HepG2 (cell line): Measurements from ENCODE around the gene MEX3A. TPM values are rescaled to one million over a fixed set of nuclear protein-coding genes. Genes with fewer than 3 reads are reported as not detected.

Experiments
- BATF2 ChIP-seq: sonication (generic); formaldehyde crosslinking; IDR thresholded peaks from 2 replicates; pipeline ENCODE4 v1.8.0; 2022; ENCODE audit warnings: mild to moderate bottlenecking, missing genetic modification reagents, moderate library complexity
- FOXA3 ChIP-seq: IDR thresholded peaks from 2 replicates; pipeline ENCODE4 v1.6.1; 2016; ENCODE audit warnings: missing genetic modification reagents, missing compliant biosample characterization
- FOXC1 ChIP-seq: sonication (generic); formaldehyde crosslinking; IDR thresholded peaks from 2 replicates; pipeline ENCODE4 v1.8.0; 2022; ENCODE audit warnings: mild to moderate bottlenecking, missing genetic modification reagents, borderline replicate concordance
- GATAD1 ChIP-seq: IDR thresholded peaks from 2 replicates; pipeline ENCODE4 v1.6.1; 2016; ENCODE audit warnings: missing genetic modification reagents, missing compliant biosample characterization
- HINFP ChIP-seq: sonication (generic); formaldehyde crosslinking; IDR thresholded peaks from 2 replicates; pipeline ENCODE4 v1.4.0; 2020; ENCODE audit warnings: low read depth, mild to moderate bottlenecking, missing genetic modification reagents
- HMG20A ChIP-seq: IDR thresholded peaks from 2 replicates; pipeline ENCODE4 v1.6.1; 2016; ENCODE audit warnings: borderline replicate concordance
- HMGXB4 ChIP-seq, 2 experiments: sonication (generic) in 1 of 2; formaldehyde crosslinking in 1 of 2; IDR thresholded peaks; 2 replicates each; pipeline versions ENCODE4 v1.4.0 to v1.6.1; 2018 to 2020; ENCODE audit warnings: missing genetic modification reagents in 2 of 2, borderline replicate concordance in 1 of 2, low read depth in 1 of 2, mild to moderate bottlenecking in 1 of 2, missing biosample characterization in 1 of 2
- NFE2L2 ChIP-seq: fragments of 150-350 bp; IDR thresholded peaks from 2 replicates; pipeline ENCODE4 v1.6.1; 2014; ENCODE audit warnings: low read length
- NFKBIZ ChIP-seq: IDR thresholded peaks from 2 replicates; pipeline ENCODE4 v1.6.1; 2018; ENCODE audit warnings: missing genetic modification reagents, missing compliant biosample characterization
- SNAPC4 ChIP-seq: sonication (generic); formaldehyde crosslinking; IDR thresholded peaks from 2 replicates; pipeline ENCODE4 v1.4.0; 2020; ENCODE audit warnings: mild to moderate bottlenecking, missing genetic modification reagents
- SP1 ChIP-seq, 2 experiments: fragments of 450-650 bp in 1 of 2; sonication (generic) in 1 of 2; formaldehyde crosslinking in 1 of 2; IDR thresholded peaks; 2 replicates each; pipeline versions ENCODE4 v1.4.0 to v1.6.1; 2016 to 2020; ENCODE audit warnings: missing genetic modification reagents in 1 of 2
- WIZ ChIP-seq: sonication (generic); formaldehyde crosslinking; IDR thresholded peaks from 2 replicates; pipeline ENCODE4 v1.5.1; 2020; ENCODE audit warnings: mild to moderate bottlenecking, missing genetic modification reagents
- ZBTB3 ChIP-seq: sonication (generic); formaldehyde crosslinking; IDR thresholded peaks from 2 replicates; pipeline ENCODE4 v1.4.0; 2020; ENCODE audit warnings: low read depth, mild to moderate bottlenecking, moderate library complexity, missing genetic modification reagents, borderline replicate concordance
- ZNF33A ChIP-seq: sonication (generic); formaldehyde crosslinking; IDR thresholded peaks from 2 replicates; pipeline ENCODE4 v1.5.1; 2020; ENCODE audit warnings: missing genetic modification reagents, mild to moderate bottlenecking, moderate library complexity, borderline replicate concordance
- ZNF510 ChIP-seq: sonication (generic); formaldehyde crosslinking; IDR thresholded peaks from 2 replicates; pipeline ENCODE4 v1.4.0; 2020; ENCODE audit warnings: low read depth, mild to moderate bottlenecking, missing genetic modification reagents
- polyA plus RNA-seq, 8 experiments: library from polyadenylated mRNA; depleted of rRNA in 3 of 8; stranded (reverse) in 7 of 8; unstranded in 1 of 8; fragments of >200 nt; fragmentation: Illumina TruSeq in 4 of 8; extraction: Trizol in 4 of 8; gene quantifications; 2 replicates each; pipeline versions ENCODE4 v1.2.1 to v1.2.3, GENCODE V29; 2011 to 2016; ENCODE audit warnings: low read depth in 4 of 8, missing spikeins in 1 of 8, mixed read lengths in 1 of 8; ENCODE audit not compliant: insufficient read depth in 1 of 8
- total RNA-seq, 5 experiments: library from RNA; depleted of rRNA; stranded (reverse); fragments of >200 nt; fragmentation: Illumina TruSeq; extraction: Trizol; gene quantifications; 2 replicates each; pipeline ENCODE4 v1.2.3, GENCODE V29; 2016; ENCODE audit warnings: low read depth in 1 of 5
- TF ChIP-seq, protein P1 (sequence below): fragments of 450-650 bp; IDR thresholded peaks from 2 replicates; pipeline ENCODE4 v1.6.1; 2017; ENCODE audit warnings: mild to moderate bottlenecking

Gene MEX3A
- total and polyA plus RNA-seq, 2 of the 13 experiments (the other 11 are each of a cell fraction or from before 2014, with no cell fraction given), result 7.6 to 9.1 TPM

DNA sequence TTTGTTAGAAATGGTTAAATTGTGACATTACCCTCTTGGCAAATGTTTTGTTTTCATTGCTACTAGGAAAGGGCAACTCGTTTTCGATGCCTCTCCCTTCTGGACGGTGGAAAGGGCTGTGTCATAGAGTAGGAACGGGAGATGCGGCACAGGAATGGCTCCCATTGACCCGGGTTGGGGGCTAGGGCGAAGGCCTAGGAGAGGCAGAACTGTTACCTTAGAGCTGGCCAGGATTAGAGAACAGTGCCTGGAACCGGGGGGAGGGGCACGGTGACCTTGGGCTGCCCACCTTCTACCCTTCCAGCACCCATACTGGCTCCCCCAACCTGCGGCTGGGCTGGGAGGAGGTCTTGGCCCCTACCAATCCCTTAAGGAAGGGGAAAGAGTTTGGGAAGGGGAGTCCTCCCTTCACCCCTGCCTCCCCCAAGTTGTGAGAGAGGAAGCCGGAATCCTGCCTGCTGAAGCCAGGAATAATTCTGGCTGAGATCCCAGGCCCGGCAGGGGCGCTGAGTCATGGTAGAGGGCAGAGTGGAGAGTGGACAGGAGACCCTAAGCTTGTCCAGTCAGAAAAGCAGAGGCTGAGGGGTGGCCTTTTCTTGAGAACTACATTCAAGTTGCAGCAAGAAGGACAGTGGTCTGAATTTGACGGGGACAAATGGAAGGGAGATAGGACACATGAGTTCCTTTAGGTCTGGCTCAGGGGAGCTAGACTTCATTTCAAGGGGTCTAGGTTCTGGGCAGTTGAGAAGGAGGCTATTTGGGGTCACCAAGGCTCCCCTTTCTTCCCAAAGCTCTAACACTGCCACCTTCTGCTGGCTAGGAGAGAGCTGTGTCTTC is 40.5 kb upstream of the MEX3A start (continued):
- TF ChIP-seq HMGXB4 (CRISPR knock-in tag; IDR thresholded peaks at IDR 0.05; ENCODE audit: borderline replicate concordance in 1 of 2, low read depth in 1 of 2) (peak in 1 of 2 experiments; percentile 9; a peak in 1 of 4 replicates), ZBTB3 (CRISPR knock-in tag) (no peak), GATAD1 (CRISPR knock-in tag) (no peak), HINFP (no peak), ZNF510 (CRISPR knock-in tag) (no peak), ZNF33A (no peak), SP1 (IDR thresholded peaks at IDR 0.05) (no peak), SP1 (CRISPR knock-in tag; IDR thresholded peaks at IDR 0.05) (no peak), HMG20A (no peak), NFE2L2 (peak; percentile 89), SNAPC4 (CRISPR knock-in tag) (no peak), NFKBIZ (CRISPR knock-in tag) (no peak), WIZ (CRISPR knock-in tag) (no peak), BATF2 (no peak), FOXC1 (no peak), FOXA3 (CRISPR knock-in tag) (no peak)
- TF ChIP-seq, protein P1, sequence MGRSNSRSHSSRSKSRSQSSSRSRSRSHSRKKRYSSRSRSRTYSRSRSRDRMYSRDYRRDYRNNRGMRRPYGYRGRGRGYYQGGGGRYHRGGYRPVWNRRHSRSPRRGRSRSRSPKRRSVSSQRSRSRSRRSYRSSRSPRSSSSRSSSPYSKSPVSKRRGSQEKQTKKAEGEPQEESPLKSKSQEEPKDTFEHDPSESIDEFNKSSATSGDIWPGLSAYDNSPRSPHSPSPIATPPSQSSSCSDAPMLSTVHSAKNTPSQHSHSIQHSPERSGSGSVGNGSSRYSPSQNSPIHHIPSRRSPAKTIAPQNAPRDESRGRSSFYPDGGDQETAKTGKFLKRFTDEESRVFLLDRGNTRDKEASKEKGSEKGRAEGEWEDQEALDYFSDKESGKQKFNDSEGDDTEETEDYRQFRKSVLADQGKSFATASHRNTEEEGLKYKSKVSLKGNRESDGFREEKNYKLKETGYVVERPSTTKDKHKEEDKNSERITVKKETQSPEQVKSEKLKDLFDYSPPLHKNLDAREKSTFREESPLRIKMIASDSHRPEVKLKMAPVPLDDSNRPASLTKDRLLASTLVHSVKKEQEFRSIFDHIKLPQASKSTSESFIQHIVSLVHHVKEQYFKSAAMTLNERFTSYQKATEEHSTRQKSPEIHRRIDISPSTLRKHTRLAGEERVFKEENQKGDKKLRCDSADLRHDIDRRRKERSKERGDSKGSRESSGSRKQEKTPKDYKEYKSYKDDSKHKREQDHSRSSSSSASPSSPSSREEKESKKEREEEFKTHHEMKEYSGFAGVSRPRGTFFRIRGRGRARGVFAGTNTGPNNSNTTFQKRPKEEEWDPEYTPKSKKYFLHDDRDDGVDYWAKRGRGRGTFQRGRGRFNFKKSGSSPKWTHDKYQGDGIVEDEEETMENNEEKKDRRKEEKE, result no peak
